ENCODE data around the gene ZNF292.
"Not testable (repeated sequence)": the region's sequence is repeated elsewhere in the genome, so short reads cannot be mapped to it uniquely, and the experiment has no call there.

Gene ZNF292

GRCh38 chr6:87237804-87238203 lies 82.4 kb downstream of the ZNF292 start:
- TF ChIP-seq, protein P1, sequence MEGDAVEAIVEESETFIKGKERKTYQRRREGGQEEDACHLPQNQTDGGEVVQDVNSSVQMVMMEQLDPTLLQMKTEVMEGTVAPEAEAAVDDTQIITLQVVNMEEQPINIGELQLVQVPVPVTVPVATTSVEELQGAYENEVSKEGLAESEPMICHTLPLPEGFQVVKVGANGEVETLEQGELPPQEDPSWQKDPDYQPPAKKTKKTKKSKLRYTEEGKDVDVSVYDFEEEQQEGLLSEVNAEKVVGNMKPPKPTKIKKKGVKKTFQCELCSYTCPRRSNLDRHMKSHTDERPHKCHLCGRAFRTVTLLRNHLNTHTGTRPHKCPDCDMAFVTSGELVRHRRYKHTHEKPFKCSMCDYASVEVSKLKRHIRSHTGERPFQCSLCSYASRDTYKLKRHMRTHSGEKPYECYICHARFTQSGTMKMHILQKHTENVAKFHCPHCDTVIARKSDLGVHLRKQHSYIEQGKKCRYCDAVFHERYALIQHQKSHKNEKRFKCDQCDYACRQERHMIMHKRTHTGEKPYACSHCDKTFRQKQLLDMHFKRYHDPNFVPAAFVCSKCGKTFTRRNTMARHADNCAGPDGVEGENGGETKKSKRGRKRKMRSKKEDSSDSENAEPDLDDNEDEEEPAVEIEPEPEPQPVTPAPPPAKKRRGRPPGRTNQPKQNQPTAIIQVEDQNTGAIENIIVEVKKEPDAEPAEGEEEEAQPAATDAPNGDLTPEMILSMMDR (IDR thresholded peaks at IDR 0.05; ENCODE audit: low read depth, low read length, missing control alignments), result no peak
- in situ Hi-C loops (cut with HindIII; ENCODE audit: low sequenced_read_pairs), result loop anchor here (5.0 kb wide), 1 partner anchor 56 kb away; no protein-coding TSS in a partner anchor
- DNase-seq (ENCODE audit: low read depth), result peak; percentile 3
- no peak overlapping the region for H3K4me3 ChIP-seq (ENCODE audit: low read depth, low read length)

GRCh38 chr6:87239098-87239635 lies 83.8 kb downstream of the ZNF292 start:
- DNase-seq (ENCODE audit: low read depth); H3K4me3 ChIP-seq (ENCODE audit: low read depth, low read length): not testable (repeated sequence)
- in situ Hi-C loops (cut with HindIII; ENCODE audit: low sequenced_read_pairs), result loop anchor here (5.0 kb wide), 1 partner anchor 57 kb away; no protein-coding TSS in a partner anchor

DNA sequence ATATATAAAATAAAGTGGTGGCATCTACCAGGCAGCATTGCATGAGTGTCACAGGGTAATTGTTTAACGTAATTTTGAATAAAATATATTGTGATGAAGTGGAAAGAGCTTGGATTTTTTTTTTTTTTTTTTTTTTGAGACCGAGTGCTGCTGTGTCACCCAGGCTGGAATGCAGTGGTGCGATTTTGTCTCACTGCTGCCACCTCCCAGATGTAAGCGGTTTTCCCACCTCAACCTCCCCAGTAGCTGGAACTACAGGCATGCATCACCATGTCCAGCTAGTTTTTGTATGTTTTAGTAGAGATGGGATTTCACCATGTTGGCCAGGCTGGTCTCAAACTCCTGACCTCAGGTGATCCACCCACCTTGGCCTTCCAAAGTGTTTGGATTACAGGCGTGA lies 85.9 kb downstream of the ZNF292 start:
- TF ChIP-seq, protein P1 (IDR thresholded peaks at IDR 0.05; ENCODE audit: low read depth, low read length, missing control alignments), result no peak
- in situ Hi-C loops (cut with HindIII; ENCODE audit: low sequenced_read_pairs), result no loop called here
- no peak for DNase-seq (ENCODE audit: low read depth)
- no peak overlapping the region for H3K4me3 ChIP-seq (ENCODE audit: low read depth, low read length)

DNA sequence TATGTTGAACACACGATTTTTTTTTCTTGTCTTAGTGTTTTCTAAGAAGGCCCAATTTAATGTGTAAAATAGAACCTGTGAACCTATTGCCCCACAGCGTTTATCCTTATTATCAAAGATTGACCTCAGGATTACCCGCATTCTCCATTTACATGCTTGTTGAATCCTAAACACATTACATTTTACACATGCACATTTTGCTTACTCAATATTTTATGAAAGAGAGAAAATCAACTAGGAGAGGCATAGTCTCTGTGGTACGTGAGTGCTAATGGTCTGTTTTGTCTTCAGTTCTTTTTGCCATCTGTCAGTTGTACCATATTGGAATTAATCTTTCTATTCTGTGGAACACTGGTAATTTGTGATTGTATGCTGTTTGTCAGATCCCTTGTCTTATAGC lies 86.9 kb downstream of the ZNF292 start:
- TF ChIP-seq, protein P1 (IDR thresholded peaks at IDR 0.05; ENCODE audit: low read depth, low read length, missing control alignments), result no peak
- in situ Hi-C loops (cut with HindIII; ENCODE audit: low sequenced_read_pairs), result no loop called here
- H3K4me3 ChIP-seq (ENCODE audit: low read depth, low read length), result no peak overlapping the region
- no peak for DNase-seq (ENCODE audit: low read depth)

DNA sequence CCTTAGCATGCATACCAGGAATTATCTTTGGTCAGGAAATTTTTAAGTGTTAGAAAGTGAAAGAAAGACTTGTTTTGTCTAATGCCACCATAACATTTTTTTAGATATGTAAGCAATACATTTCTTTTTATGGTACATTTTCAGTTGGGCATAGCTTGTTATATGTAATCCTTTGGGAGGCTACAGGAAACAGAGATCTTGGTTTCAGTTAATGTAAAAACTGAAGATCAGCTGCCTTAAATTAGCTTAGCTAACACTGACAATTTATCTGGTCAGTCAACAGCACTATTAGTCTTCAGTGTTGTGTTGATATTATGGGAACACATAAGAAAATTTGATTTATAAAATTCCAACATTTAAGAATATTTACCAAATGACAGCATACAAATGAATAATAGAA lies 88.4 kb downstream of the ZNF292 start:
- no peak for DNase-seq (ENCODE audit: low read depth)
- TF ChIP-seq, protein P1 (IDR thresholded peaks at IDR 0.05; ENCODE audit: low read depth, low read length, missing control alignments), result no peak
- no peak overlapping the region for H3K4me3 ChIP-seq (ENCODE audit: low read depth, low read length)
- in situ Hi-C loops (cut with HindIII; ENCODE audit: low sequenced_read_pairs), result no loop called here

DNA sequence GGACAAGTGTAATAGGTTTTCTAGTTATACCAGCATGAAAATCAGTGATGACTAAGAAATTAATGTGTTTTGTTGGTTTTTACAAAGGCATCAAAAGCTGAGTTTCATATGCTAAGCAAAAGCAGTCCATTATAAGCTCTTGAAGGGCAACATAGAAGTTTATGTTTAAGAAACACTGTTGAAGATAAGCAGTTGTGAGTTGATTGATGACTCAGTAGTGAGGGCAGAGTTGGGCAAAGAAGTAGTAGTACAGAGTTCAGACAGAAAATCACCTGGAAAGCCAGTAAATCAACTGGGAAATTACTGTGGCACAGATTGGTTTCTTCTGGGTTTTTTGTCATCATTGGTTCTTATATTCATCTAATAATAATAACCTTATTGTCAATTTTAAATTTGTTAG lies 89.0 kb downstream of the ZNF292 start:
- TF ChIP-seq, protein P1 (IDR thresholded peaks at IDR 0.05; ENCODE audit: low read depth, low read length, missing control alignments), result no peak
- DNase-seq (ENCODE audit: low read depth), result no peak
- in situ Hi-C loops (cut with HindIII; ENCODE audit: low sequenced_read_pairs), result no loop called here

GRCh38 chr6:87250019-87250418 lies 94.7 kb downstream of the ZNF292 start:
- H3K4me3 ChIP-seq (ENCODE audit: low read depth, low read length), result no peak overlapping the region
- TF ChIP-seq, protein P1 (IDR thresholded peaks at IDR 0.05; ENCODE audit: low read depth, low read length, missing control alignments), result no peak
- in situ Hi-C loops (cut with HindIII; ENCODE audit: low sequenced_read_pairs), result no loop called here
- DNase-seq (ENCODE audit: low read depth), result no peak

More for the DNA sequence above, 89.0 kb downstream of the ZNF292 start:
- no peak overlapping the region for H3K4me3 ChIP-seq (ENCODE audit: low read depth, low read length)

Data from astrocyte of the cerebellum (primary cell).